ENCODE data around the gene TMEM208. TPM values are rescaled to one million over a fixed set of nuclear protein-coding genes. Genes with fewer than 3 reads are reported as not detected.

Gene TMEM208
- total and polyA plus RNA-seq, 2 of the 13 experiments (the other 11 are each of a cell fraction or from before 2014, with no cell fraction given) = 58.8 to 72.9 TPM

DNA sequence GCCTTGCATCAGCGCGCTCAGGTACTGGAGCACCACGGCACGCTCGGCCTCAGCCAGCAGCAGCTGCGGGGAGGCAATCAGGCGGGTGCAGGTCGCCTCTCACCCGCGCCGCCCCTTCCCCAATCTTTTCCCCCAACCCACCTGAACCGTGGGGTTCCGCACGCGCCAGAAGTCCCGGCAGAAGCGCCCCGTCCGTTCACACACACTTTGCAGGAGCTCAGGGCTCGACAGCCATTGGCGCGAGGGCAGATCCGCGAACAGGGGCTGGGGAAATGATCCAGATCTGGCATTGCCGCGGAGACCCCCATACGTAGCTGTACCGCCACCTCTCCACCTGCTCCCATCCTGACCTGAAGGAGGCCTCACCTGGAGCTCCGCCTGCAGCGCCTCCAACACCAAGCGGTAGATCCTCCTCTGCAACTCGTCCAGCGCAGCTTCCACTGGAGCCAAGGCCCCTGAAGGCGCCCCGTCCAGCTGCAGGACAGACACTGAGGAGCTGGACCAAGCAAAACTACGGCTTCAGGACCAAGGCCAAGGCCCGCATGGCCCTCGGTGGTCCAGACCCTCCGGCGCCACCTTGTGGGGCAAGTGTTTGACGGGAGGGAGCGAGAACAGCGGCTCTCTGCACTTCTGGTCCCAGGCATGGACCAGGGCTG, 41.8 kb upstream of the TMEM208 start (continued):
- peak; percentile 25; the same call in 1 of the 2 replicates for TF ChIP-seq ZNF460 (CRISPR knock-in tag; IDR thresholded peaks at IDR 0.05; ENCODE audit: borderline replicate concordance)
- peak; percentile 81; the same call in 1 of the 2 replicates for TF ChIP-seq ESRRA (CRISPR knock-in tag; IDR thresholded peaks at IDR 0.05; ENCODE audit: low read depth)
- TF ChIP-seq ATF7-NPFF (CRISPR knock-in tag; IDR thresholded peaks at IDR 0.05; ENCODE audit: low read depth) = peak; percentile 92
- TF ChIP-seq TIGD3 (CRISPR knock-in tag; IDR thresholded peaks at IDR 0.05; ENCODE audit: borderline replicate concordance) = peak; percentile 96
- no peak for TF ChIP-seq NFE2 (CRISPR knock-in tag; IDR thresholded peaks at IDR 0.05)
- TF ChIP-seq JDP2 (CRISPR knock-in tag; IDR thresholded peaks at IDR 0.05; ENCODE audit: borderline replicate concordance) = no peak
- peak; percentile 55 for TF ChIP-seq ZNF263 (CRISPR knock-in tag; IDR thresholded peaks at IDR 0.05)
- peak; percentile 88 for TF ChIP-seq PPARG (CRISPR knock-in tag; conservative IDR thresholded peaks at IDR 0.05)
- TF ChIP-seq ZNF737 (CRISPR knock-in tag; IDR thresholded peaks at IDR 0.05; ENCODE audit: borderline replicate concordance) = no peak
- peak; percentile 68; the same call in 1 of the 2 replicates for TF ChIP-seq SPEN (CRISPR knock-in tag; IDR thresholded peaks at IDR 0.05; ENCODE audit: low read depth)
- TF ChIP-seq HOXA5 (CRISPR knock-in tag; IDR thresholded peaks at IDR 0.05) = peak; percentile 89
- no peak for TF ChIP-seq GATA4 (IDR thresholded peaks at IDR 0.05; ENCODE audit: borderline replicate concordance, low read depth)
- TF ChIP-seq ZKSCAN1 (IDR thresholded peaks at IDR 0.05; ENCODE audit: low read length) = no peak; the same call in 1 of the 2 replicates
- peak; percentile 75 for TF ChIP-seq ETV5 (CRISPR knock-in tag; IDR thresholded peaks at IDR 0.05; ENCODE audit: borderline replicate concordance)
- TF ChIP-seq ZNF274 (CRISPR knock-in tag; IDR thresholded peaks at IDR 0.05) = peak; percentile 95
- no peak for TF ChIP-seq CREBL2 (CRISPR knock-in tag; IDR thresholded peaks at IDR 0.05; ENCODE audit: borderline replicate concordance)
- no peak for TF ChIP-seq FOSL1 (CRISPR knock-in tag; IDR thresholded peaks at IDR 0.05; ENCODE audit: borderline replicate concordance)
- TF ChIP-seq CAMTA2 (CRISPR knock-in tag; IDR thresholded peaks at IDR 0.05; ENCODE audit: borderline replicate concordance) = 0 out of 2 replicates have a peak, but pooled peaks have one; percentile 90
- TF ChIP-seq, protein P1, sequence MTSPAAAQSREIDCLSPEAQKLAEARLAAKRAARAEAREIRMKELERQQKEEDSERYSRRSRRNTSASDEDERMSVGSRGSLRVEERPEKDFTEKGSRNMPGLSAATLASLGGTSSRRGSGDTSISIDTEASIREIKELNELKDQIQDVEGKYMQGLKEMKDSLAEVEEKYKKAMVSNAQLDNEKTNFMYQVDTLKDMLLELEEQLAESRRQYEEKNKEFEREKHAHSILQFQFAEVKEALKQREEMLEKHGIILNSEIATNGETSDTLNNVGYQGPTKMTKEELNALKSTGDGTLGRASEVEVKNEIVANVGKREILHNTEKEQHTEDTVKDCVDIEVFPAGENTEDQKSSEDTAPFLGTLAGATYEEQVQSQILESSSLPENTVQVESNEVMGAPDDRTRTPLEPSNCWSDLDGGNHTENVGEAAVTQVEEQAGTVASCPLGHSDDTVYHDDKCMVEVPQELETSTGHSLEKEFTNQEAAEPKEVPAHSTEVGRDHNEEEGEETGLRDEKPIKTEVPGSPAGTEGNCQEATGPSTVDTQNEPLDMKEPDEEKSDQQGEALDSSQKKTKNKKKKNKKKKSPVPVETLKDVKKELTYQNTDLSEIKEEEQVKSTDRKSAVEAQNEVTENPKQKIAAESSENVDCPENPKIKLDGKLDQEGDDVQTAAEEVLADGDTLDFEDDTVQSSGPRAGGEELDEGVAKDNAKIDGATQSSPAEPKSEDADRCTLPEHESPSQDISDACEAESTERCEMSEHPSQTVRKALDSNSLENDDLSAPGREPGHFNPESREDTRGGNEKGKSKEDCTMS (CRISPR knock-in tag; conservative IDR thresholded peaks at IDR 0.05) = peak; percentile 61; the same call in 1 of the 2 replicates

Data from HepG2 (cell line).